ENCODE results near the gene NCAPD3.

DNA sequence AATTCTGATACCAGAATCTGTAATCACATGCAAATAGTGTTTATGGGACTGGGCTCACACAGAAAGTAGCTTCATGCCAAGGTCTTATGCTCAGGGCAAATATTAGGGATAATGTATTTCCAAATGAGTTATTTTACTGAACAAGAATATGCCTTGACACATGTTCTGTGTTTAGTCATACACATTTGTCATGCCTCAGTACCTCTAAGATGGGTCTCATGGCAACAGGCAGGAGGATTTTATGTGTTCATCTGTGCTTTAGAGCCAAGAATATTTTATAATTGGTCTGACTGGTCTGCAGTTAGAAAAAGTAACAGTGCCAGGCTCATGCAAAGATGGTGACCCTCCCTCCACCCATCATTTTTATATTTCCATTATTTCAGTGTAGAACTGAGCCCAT is 105.8 kb downstream of the NCAPD3 start:
- no peak for TF ChIP-seq TAF1 (conservative IDR thresholded peaks at IDR 0.05)
- TF ChIP-seq, protein P1, sequence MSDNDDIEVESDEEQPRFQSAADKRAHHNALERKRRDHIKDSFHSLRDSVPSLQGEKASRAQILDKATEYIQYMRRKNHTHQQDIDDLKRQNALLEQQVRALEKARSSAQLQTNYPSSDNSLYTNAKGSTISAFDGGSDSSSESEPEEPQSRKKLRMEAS (IDR thresholded peaks at IDR 0.05), result no peak

All from liver (tissue), 2 donors.